HuH-7.5 (cell line): ENCODE results near the gene PRDM16.

Source experiments
- DNase-seq: peaks from one replicate; pipeline ENCODE4 v3.0.0; 2011; ENCODE audit warnings: low spot score

PRDM16 gene

GRCh38 chr1:3244025-3244926 lies 175.3 kb downstream of the PRDM16 start:
- no peak for DNase-seq

DNA sequence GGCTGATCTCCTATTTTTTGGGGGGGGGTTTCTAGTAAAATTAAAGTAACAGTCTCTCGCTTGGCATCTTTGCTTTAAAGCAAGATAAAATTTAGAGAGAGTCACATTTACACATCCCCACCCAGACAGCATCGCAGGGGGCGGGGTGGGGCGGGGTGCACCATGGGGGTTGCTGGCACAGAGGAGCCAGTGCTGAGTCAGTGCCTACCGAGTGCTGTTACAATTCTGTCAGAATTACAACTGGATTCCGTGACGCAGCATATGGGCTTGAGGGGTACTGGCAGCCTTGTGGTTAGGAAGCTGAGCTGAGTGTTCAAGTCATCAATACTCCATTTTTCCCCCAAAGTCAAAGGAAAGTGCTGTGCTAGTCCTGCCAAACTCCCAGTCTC lies 175.9 kb downstream of the PRDM16 start:
- DNase-seq, result no peak

- DNase-seq, result no peak
Measured at GRCh38 chr1:3245344-3245743, 176.3 kb downstream of the PRDM16 start.

GRCh38 chr1:3245768-3246167 lies 176.8 kb downstream of the PRDM16 start:
- no peak for DNase-seq

DNA sequence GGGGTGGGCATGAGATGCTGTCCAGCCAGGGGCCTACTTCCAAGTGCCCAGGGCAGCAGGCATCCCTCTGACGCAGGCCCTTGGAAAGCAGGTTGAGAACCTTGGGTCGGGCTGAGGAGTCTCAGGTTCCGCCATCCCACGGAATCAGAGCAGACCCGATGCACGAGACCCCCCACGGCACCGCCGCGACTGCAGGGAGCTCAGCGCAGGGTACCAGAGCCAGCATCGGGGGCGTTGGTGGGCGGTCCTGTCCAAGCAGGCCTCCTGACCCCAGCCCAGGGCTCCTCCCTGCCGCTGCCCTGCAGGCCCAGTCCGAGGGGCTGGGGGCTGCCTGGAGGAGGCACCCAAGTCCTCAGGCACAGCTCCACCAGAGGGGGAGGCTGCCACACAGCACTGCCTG lies 177.2 kb downstream of the PRDM16 start:
- no peak for DNase-seq

DNA sequence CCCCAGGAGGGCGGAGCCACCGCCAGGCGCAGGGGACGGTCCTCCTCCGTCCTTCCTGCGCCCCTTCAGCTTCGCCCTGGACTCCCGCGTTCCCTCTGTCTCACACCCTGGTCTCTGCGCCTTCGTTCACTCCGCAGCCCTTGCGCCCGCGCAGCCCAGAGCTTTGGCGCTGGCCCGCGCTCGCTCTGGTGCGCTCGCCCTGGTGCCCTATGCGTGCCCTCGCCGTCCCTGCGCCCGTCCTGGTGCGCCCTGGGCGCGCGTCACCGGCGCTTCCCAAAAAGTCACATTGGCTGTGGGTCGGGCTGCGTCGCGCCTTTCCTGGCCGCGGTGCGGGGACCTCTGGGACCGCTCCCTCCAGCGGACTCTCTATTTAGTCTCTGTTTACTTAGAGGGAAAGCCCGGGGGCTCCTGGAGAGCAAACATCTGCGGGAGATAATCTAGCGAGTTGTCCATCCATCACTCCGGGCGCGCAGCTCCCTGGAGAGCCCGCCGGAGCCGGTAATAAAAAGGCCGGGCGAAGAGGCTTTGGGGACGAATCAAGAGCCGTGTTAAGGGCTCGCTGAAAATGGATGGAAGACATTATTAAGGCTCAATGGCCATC lies 178.6 kb downstream of the PRDM16 start:
- DNase-seq, result no peak

- DNase-seq, result no peak
Measured at GRCh38 chr1:3248155-3249141, 179.4 kb downstream of the PRDM16 start.

- no peak for DNase-seq
Measured at GRCh38 chr1:3249231-3249630, 180.2 kb downstream of the PRDM16 start.

GRCh38 chr1:3249631-3250501 lies 180.9 kb downstream of the PRDM16 start:
- DNase-seq, result peak; percentile 89

- no peak for DNase-seq
Measured at GRCh38 chr1:3250624-3251023, 181.6 kb downstream of the PRDM16 start.

DNA sequence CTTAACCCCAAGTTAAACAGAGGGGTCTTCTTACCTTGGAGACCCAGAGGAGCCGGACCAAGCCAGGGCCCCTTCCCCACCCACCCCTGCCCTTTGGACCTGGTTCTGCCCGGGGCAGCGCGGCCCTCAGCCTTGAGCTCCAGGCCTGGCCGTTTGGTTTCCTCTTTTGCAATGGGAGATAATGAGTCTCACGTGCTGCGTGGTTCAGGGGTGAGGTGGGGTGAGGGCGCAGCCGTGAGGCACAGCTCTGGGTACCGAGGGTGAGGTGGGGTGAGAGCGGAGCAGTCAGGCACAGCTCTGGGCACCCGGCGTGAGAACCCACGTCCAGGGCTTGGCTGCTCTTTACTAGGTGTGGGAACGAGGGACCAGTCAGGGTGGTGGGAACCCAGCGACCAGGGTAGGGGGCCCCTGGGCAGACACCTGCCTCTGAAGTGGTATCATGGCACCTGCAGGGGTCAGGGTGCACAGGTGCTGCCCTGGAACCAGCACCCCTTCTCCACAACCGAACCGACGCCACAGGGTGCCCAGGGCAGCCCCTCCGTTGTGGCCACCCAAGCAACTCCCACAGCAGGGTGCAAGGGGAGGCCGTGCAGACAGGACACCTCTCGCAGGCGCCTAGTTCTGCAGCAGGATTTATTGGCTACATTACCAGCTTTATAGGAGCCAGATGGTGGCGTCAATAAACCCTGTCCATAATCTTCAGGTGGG lies 182.2 kb downstream of the PRDM16 start:
- DNase-seq, result no peak

GRCh38 chr1:3251807-3252428 lies 182.9 kb downstream of the PRDM16 start:
- no peak for DNase-seq

DNA sequence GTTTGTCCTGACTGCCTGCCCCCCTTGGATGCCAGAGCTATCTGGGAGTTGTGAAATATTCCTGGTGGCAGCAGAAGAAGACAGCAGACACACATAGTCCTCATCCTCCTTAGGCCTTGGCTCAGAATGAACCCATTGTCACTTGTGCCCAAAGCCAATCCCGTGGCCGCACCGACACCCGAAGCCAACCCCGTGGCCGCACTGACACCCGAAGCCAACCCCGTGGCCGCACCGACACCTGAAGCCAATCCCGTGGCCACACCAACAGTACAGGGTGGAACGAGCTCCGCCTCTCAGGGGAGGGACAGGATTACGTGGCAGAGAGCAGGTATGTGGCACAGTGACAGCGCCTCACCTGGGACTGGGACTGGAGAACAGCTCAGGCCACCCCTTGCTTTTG lies 186.7 kb downstream of the PRDM16 start:
- DNase-seq, result no peak

DNA sequence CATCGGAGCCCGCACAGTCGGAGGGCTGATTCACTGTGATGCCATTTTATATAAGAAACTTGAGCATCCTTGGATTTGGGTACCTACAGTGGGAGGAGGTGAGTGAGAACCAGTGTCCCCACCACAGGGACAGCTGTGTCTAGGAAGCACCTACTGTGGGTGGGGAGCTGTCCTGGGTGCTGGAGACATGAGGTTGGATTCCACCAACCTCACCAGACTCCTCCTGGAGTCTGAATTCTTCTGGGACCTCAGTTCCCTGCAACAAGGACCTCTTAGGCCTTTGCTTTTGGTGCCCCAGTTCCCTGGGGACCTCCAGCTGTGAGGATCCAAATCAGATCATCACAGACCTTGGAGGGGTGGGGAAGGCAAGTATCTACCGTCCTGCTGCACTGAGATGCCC lies 188.8 kb downstream of the PRDM16 start:
- DNase-seq, result no peak

DNA sequence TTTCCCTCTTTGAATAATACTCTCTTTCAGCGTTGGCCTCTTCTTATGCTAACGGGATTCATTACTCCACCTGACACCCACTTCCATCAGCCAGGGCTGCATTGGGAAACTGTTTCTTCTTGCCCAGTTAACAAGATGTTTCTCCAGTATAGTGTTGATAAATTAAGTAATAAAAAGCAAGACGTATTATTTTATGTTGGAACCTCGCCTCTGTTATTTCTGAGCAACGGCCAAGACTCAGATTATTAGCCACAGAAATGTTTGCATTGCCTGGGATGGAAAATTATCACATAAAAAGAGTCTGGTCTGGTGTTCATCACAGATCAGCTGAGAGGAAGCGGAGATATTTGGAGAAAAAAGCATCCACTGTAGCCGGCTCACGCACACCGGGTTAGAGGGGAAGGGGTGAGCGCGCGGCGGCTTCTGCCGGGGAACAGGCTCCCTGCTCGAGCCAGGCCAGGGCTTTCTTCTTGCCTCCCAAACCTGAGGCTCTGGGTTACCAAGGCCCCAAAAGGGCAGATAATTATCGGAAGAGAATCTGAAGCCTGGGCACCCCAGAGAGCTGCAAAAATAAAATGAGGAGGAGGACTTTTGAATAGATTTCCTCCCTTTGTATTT lies 189.5 kb downstream of the PRDM16 start:
- no peak for DNase-seq

- DNase-seq, result no peak
Measured at GRCh38 chr1:3259020-3259419, 190.0 kb downstream of the PRDM16 start.

- peak; percentile 86 for DNase-seq
Measured at GRCh38 chr1:3261007-3261968, 192.3 kb downstream of the PRDM16 start.

DNA sequence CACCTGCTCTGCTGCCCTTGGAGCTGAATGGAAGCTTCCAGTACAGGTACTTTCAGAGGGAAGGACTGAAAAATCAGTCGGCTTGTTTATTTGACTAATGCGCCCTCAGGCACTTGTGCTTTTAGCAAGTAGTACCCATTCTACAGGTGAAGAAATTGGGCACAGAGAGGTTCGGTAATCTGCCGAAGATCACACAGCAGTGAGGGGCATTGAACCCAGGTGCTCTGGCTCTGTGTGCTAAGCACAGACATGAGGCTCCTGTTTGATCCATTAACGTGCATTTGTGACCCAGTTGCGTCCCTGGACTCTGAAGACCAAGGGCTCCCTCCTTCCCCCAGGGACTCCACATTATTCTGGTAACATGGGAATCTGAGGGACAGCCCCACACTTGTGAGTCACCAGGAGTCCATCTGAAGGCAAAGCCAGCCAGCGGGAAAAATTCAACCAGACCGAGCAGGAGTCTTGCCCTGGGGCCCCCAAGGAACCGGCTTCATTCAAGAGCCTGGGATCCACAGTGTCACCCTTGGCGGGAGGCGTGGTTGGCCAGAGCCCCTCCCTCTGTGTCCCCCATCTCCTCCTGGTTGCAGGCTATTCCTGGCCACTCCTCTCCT lies 193.1 kb downstream of the PRDM16 start:
- DNase-seq, result no peak
